Hepatocyte (in vitro differentiated cells): Measurements from ENCODE around the gene GPATCH11. TPM values are rescaled to one million over a fixed set of nuclear protein-coding genes. Genes with fewer than 3 reads are reported as not detected.

Experiments used
- DNase-seq: peaks from one replicate; pipeline ENCODE4 v3.0.0-alpha.2; 2016; ENCODE audit warnings: low spot score
- H2AFZ ChIP-seq: fragments of 200-600 bp; sonication (generic); 2 replicates; pipeline ENCODE4 v1.6.0; 2016; ENCODE audit warnings: antibody characterized with exemption, mild to moderate bottlenecking
- H3K27ac ChIP-seq: fragments of 200-600 bp; sonication (generic); 2 replicates; pipeline ENCODE4 v1.5.1; 2016; ENCODE audit warnings: mild to moderate bottlenecking
- H3K27me3 ChIP-seq: fragments of 200-600 bp; sonication (generic); 2 replicates; pipeline ENCODE4 v1.6.1; 2016
- H3K36me3 ChIP-seq: fragments of 200-600 bp; sonication (generic); replicated peaks from 2 replicates; pipeline ENCODE4 v1.5.1; 2016; ENCODE audit warnings: low read depth; ENCODE audit not compliant: insufficient read depth
- H3K4me1 ChIP-seq: fragments of 200-600 bp; sonication (generic); 2 replicates; pipeline ENCODE4 v1.5.1; 2016; ENCODE audit warnings: mild to moderate bottlenecking, moderate library complexity; ENCODE audit not compliant: insufficient read depth
- H3K4me2 ChIP-seq: fragments of 200-600 bp; sonication (generic); 2 replicates; pipeline ENCODE4 v1.6.0; 2016
- H3K4me3 ChIP-seq: fragments of 200-600 bp; sonication (generic); 2 replicates; pipeline ENCODE4 v1.5.1; 2016; ENCODE audit warnings: mild to moderate bottlenecking
- H3K79me2 ChIP-seq: fragments of 200-600 bp; sonication (generic); 2 replicates; pipeline ENCODE4 v1.6.0; 2017; ENCODE audit warnings: mild to moderate bottlenecking
- H3K9me2 ChIP-seq: fragments of 200-600 bp; sonication (generic); replicated peaks from 2 replicates; pipeline ENCODE4 v1.6.0; 2017; ENCODE audit warnings: mild to moderate bottlenecking; ENCODE audit not compliant: insufficient read depth
- H3K9me3 ChIP-seq: fragments of 200-600 bp; sonication (generic); 2 replicates; pipeline ENCODE4 v1.5.1; 2016; ENCODE audit warnings: low read depth, mild to moderate bottlenecking
- H4K20me1 ChIP-seq: fragments of 200-600 bp; sonication (generic); 2 replicates; pipeline ENCODE4 v1.6.0; 2016; ENCODE audit warnings: mild to moderate bottlenecking; ENCODE audit not compliant: insufficient read depth, poor library complexity, severe bottlenecking
- CTCF ChIP-seq: fragments of 200-600 bp; sonication (generic); IDR thresholded peaks from 2 replicates; pipeline ENCODE4 v1.5.1; 2016; ENCODE audit warnings: antibody characterized with exemption, mild to moderate bottlenecking; ENCODE audit not compliant: poor library complexity
- EZH2 ChIP-seq: fragments of 200-600 bp; sonication (generic); IDR thresholded peaks from 2 replicates; pipeline ENCODE4 v1.6.1; 2016; ENCODE audit warnings: antibody characterized with exemption, mild to moderate bottlenecking, borderline replicate concordance
- EZH2phosphoT487 ChIP-seq: fragments of 200-600 bp; sonication (generic); IDR thresholded peaks from one replicate; pipeline ENCODE4 v1.6.1; 2018; ENCODE audit warnings: antibody characterized with exemption, mild to moderate bottlenecking, low read depth, moderate library complexity; ENCODE audit not compliant: unreplicated experiment, severe bottlenecking
- WGBS: methylation state at CpG from one replicate; pipeline ENCODE4 v1.1.6; 2016; ENCODE audit warnings: low lambda C conversion rate; ENCODE audit errors: missing lambda C conversion rate; 5-methylcytosine and 5-hydroxymethylcytosine counted together
- polyA plus RNA-seq: library from polyadenylated mRNA; unstranded; fragments of >200 nt; fragmentation: Nextera tagmentation; extraction: Ambion mirVana; gene quantifications from 2 replicates; pipeline ENCODE4 v1.2.1, GENCODE V29; 2016
- total RNA-seq: library from RNA; depleted of rRNA; stranded (reverse); fragments of >200 nt; gene quantifications from 2 replicates; pipeline ENCODE4 v1.2.3, GENCODE V29; 2014

The GPATCH11 gene
- total and polyA plus RNA-seq, 2 experiments from 2014 or later = 3.1 to 4.3 TPM

- no peak overlapping the region for H3K4me2 ChIP-seq
- 96% methylated on average over 4 of the region's 4 CpGs for WGBS
- no peak for DNase-seq
- no peaks in the 10 kb centered on the region for H4K20me1 ChIP-seq
- no peak overlapping the region for H3K4me3 ChIP-seq
- no peak overlapping the region for H3K27ac ChIP-seq
- peaks cover 3% of the 10 kb centered on the region for H3K36me3 ChIP-seq
- H3K79me2 ChIP-seq = no peaks in the 10 kb centered on the region
- H3K4me1 ChIP-seq = no peaks in the 10 kb centered on the region
- no peaks in the 10 kb centered on the region for H3K27me3 ChIP-seq
- no peak overlapping the region for H2AFZ ChIP-seq
- H3K9me3 ChIP-seq = no peaks in the 10 kb centered on the region
- H3K9me2 ChIP-seq = no peaks in the 10 kb centered on the region
- no peak for TF ChIP-seq EZH2phosphoT487
- TF ChIP-seq EZH2 = no peak
- no peak for TF ChIP-seq CTCF
These were observed 26.2 kb downstream of the GPATCH11 start for GRCh38 chr2:37110306-37111212.

GRCh38 chr2:37111958-37112357 lies 27.6 kb downstream of the GPATCH11 start:
- Histone ChIP-seq H3K36me3 (peaks cover 3% of the 10 kb centered on the region), H3K4me3 (no peak overlapping the region), H3K27ac (no peak overlapping the region), H3K79me2 (no peaks in the 10 kb centered on the region), H3K9me2 (no peaks in the 10 kb centered on the region), H3K9me3 (no peaks in the 10 kb centered on the region), H4K20me1 (no peaks in the 10 kb centered on the region), H3K27me3 (no peaks in the 10 kb centered on the region), H2AFZ (no peak overlapping the region), H3K4me1 (no peaks in the 10 kb centered on the region), H3K4me2 (no peak overlapping the region)
- WGBS = 48% methylated on average over 2 of the region's 2 CpGs
- DNase-seq = no peak
- TF ChIP-seq EZH2 (no peak), EZH2phosphoT487 (no peak), CTCF (no peak)

GRCh38 chr2:37117566-37117965 lies 33.2 kb downstream of the GPATCH11 start:
- H3K4me3 ChIP-seq = no peak overlapping the region
- no peaks in the 10 kb centered on the region for H4K20me1 ChIP-seq
- no peak overlapping the region for H2AFZ ChIP-seq
- H3K4me1 ChIP-seq = no peaks in the 10 kb centered on the region
- DNase-seq = no peak
- H3K9me2 ChIP-seq = no peaks in the 10 kb centered on the region
- no peaks in the 10 kb centered on the region for H3K36me3 ChIP-seq
- H3K4me2 ChIP-seq = no peak overlapping the region
- H3K9me3 ChIP-seq = no peaks in the 10 kb centered on the region
- WGBS = 93% methylated on average over 1 of the region's 1 CpG
- H3K27ac ChIP-seq = no peak overlapping the region
- TF ChIP-seq EZH2 (no peak), EZH2phosphoT487 (no peak), CTCF (no peak)
- H3K27me3 ChIP-seq = no peaks in the 10 kb centered on the region
- H3K79me2 ChIP-seq = no peaks in the 10 kb centered on the region
